ENCODE measurements around the gene B4GALNT1. TPM values are rescaled to one million over a fixed set of nuclear protein-coding genes. Genes with fewer than 3 reads are reported as not detected.

B4GALNT1 gene
- total RNA-seq, 1 donor from 2014 or later, result 0.69 TPM

GRCh38 chr12:57586832-57587429 lies 46.1 kb downstream of the B4GALNT1 start:
- DNase-seq (ENCODE audit: low read depth), result no peak
- no peak overlapping the region for H3K4me3 ChIP-seq (ENCODE audit: low read depth, low read length)
- TF ChIP-seq CTCF (conservative IDR thresholded peaks at IDR 0.05; ENCODE audit: low read depth, low read length), result no peak

- no peak for DNase-seq (ENCODE audit: low read depth)
- H3K4me3 ChIP-seq (ENCODE audit: low read depth, low read length), result no peak overlapping the region
- no peak for TF ChIP-seq CTCF (conservative IDR thresholded peaks at IDR 0.05; ENCODE audit: low read depth, low read length)
Measured at GRCh38 chr12:57586128-57586527, 46.9 kb downstream of the B4GALNT1 start.

- no peak for TF ChIP-seq CTCF (conservative IDR thresholded peaks at IDR 0.05; ENCODE audit: low read depth, low read length)
- DNase-seq (ENCODE audit: low read depth), result no peak
- H3K4me3 ChIP-seq (ENCODE audit: low read depth, low read length), result no peak overlapping the region
Measured at GRCh38 chr12:57585156-57585555, 47.8 kb downstream of the B4GALNT1 start.

GRCh38 chr12:57584690-57585089 lies 48.3 kb downstream of the B4GALNT1 start:
- DNase-seq (ENCODE audit: low read depth), result no peak
- H3K4me3 ChIP-seq (ENCODE audit: low read depth, low read length), result no peak overlapping the region
- no peak for TF ChIP-seq CTCF (conservative IDR thresholded peaks at IDR 0.05; ENCODE audit: low read depth, low read length)

GRCh38 chr12:57584050-57584449 lies 49.0 kb downstream of the B4GALNT1 start:
- DNase-seq (ENCODE audit: low read depth), result no peak
- no peak overlapping the region for H3K4me3 ChIP-seq (ENCODE audit: low read depth, low read length)
- TF ChIP-seq CTCF (conservative IDR thresholded peaks at IDR 0.05; ENCODE audit: low read depth, low read length), result no peak

GRCh38 chr12:57583008-57583831 lies 49.8 kb downstream of the B4GALNT1 start:
- peak; percentile 96 for TF ChIP-seq CTCF (conservative IDR thresholded peaks at IDR 0.05; ENCODE audit: low read depth, low read length)
- DNase-seq (ENCODE audit: low read depth), result peak; percentile 29
- H3K4me3 ChIP-seq (ENCODE audit: low read depth, low read length), result no peak overlapping the region

Data from epithelial cell of proximal tubule (primary cell).